GM12872 (cell line): Measurements from ENCODE around the gene ZNF407.

Source experiments
- TF ChIP-seq, protein P1 (sequence below): IDR thresholded peaks from 3 replicates; pipeline ENCODE4 v1.5.1; 2011; ENCODE audit warnings: low read depth, mild to moderate bottlenecking, low read length, moderate library complexity; ENCODE audit not compliant: insufficient read depth

ZNF407 gene

DNA sequence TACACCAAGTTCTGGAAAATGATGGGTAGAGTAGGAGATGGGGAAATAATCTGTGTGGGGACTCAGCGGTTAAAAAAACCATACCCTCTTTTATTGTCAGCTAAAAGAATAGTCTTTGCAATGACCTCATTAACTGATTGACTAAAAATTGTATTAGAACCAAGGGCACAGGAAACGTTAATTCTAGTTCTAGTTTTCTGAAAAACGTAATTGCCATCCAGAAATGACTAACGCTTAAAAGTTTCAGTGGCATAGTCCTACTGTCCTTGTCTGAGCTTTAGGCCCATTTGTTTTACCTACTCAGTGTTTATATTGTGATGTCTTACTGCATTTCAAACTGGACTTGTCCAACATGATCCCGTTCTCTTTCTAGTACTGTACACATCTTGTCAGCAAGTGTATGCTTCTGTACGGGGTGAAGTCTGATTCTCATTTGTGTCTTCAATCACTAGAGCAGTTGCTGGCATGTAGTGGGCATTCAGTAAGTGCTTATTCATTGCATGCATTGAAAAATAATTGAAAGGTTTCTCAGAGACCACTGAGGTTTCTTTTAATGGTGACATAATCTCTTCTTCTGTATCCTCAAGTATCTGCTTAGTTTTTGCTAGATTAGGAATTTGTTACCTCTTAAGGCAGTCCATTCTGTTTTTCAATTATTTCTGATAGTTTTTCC lies 81.5 kb downstream of the ZNF407 start:
- TF ChIP-seq, protein P1, sequence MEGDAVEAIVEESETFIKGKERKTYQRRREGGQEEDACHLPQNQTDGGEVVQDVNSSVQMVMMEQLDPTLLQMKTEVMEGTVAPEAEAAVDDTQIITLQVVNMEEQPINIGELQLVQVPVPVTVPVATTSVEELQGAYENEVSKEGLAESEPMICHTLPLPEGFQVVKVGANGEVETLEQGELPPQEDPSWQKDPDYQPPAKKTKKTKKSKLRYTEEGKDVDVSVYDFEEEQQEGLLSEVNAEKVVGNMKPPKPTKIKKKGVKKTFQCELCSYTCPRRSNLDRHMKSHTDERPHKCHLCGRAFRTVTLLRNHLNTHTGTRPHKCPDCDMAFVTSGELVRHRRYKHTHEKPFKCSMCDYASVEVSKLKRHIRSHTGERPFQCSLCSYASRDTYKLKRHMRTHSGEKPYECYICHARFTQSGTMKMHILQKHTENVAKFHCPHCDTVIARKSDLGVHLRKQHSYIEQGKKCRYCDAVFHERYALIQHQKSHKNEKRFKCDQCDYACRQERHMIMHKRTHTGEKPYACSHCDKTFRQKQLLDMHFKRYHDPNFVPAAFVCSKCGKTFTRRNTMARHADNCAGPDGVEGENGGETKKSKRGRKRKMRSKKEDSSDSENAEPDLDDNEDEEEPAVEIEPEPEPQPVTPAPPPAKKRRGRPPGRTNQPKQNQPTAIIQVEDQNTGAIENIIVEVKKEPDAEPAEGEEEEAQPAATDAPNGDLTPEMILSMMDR = no peak

DNA sequence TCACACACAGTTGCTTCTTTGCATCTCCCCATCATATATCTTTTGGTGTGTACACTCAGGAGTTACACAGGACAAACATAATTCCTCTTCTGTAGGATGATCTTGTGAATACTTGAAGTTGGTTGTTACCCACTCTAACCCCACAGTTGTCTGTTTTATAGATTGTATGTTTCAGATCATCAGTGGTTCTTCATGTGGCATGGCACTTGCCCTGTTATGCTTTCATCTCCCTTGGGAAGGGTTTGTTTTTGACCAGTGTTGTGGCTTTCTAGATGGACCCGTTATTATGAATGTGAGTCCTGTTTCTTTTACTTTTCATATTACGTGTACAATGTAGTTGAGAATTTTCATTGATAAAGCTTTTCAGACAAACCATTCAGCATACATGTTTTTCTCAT lies 82.0 kb downstream of the ZNF407 start:
- TF ChIP-seq, protein P1 = no peak

DNA sequence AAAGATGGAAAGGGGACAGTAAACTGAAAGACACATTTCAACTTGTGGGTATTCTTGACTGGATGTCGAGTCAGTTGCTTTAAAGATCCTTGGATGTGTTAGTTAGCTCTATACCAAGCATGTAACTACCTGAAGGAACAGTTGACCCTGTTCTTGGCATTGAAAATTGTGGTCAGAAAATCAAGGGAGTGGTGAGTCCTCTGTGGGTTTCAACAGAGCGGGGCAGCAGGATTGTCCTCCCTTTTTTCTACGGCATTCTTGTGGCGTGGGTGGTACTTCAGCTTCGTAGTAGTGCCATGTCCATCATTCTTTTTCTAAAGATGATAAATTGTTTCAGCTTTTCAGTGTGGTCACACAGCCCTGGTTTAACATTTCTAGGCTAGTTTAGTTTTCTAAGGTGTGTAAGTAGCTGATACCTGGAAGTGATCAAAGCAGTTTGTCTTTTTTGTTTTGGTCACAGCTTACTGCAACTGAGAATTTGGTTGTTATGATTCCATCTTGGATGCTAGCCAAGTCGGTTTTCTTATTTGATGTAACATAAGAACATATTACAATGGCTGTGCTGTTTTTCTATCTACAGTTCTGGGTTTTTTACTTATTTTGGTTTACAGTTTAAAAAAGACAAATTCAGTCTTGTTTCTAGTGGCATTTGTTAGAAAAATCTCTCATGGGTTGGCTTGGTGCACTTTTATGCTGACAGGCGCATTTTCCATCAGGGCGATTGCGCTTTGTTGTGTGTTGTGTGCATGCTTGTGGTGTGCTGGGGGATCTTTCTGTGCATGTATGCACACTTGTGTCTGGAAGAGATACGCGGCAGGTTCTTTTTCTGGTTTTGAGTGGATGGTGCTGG lies 84.7 kb downstream of the ZNF407 start:
- TF ChIP-seq, protein P1 = no peak

DNA sequence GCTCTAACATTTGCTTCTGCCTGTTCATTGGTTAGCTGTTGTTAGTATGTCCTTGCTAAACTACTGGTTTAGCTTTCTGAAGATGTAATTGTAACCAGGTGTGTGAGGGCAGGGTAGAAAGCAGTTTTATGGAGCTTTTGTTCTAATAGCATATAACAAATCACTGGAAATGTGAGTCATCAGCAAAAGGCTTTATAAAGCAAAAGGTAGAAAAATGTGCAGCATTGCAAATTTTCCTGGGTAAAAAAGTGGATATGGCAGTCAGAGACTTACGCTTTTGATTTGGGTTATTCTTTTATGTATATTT lies 85.3 kb downstream of the ZNF407 start:
- TF ChIP-seq, protein P1 = no peak

DNA sequence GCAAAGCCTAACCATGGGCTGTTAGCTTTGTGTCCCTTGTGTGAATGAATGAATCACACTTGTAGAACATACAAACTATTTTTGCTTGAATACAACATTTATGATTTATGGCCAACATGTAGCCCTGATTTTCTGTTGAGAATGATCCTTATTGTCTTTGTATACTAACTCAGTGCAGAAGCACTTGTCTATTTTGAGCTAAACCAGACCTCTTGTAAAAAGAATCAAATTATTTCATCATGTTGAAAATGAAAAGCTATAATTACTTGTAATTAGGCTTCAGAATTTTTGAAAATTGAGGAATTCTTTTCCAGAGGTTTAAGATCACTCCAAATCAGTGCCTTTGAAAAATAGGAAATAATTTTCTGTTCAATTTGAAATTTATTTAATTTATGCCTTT lies 85.9 kb downstream of the ZNF407 start:
- TF ChIP-seq, protein P1 = no peak

DNA sequence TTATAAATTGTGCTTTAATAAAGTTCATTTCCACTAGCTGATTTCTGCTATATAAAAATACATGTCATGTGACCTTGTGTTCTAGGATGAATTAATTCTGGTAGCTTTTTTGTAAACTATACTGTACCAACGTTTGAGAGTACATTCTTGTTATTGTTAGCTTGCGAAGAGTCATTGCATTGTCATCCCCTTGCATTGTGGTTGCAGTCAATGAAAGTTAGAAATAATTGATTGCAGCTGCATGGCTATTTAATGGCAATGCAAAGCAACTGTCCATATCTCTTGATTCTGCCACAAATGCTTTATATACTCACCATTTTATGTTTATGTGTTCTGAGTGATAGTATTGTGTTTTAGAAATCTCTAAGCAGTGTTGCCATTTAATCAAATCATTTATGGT lies 91.6 kb downstream of the ZNF407 start:
- TF ChIP-seq, protein P1 = no peak

DNA sequence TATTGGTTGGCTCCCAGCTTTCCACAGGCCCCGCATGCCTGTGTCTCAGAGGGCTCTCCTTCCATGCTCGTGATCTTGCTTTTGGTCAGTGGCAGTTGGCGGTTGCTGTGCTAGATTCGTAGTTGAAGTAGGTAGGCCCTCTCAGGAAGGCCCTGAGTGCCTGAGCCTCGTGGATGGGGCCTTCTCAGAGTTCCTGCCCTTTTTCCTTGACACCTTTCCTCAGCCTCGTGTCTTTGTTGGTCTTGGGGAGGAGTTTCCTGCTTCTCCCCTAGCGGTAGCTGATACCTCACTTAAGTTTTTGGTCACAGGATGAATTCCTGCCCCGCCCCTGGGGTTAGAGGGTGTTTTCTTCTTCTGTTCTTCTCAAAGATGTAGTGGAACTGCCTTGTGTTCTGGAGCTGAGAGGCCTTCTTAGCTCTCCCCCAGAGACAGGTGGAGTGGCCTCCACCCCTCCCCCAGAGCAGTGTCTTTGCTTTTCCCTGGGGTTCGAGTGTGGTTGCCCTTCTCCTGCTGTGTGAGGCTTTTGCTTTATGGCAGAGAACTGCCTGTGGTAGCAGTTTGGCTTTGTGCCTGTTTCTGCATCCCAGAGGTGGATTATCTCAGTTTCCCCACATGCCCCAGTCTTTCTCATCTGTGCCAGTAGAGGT lies 94.8 kb downstream of the ZNF407 start:
- TF ChIP-seq, protein P1 = no peak
